Small intestine (tissue), 16 donors: ENCODE data around the gene FGD5. TPM values are rescaled to one million over a fixed set of nuclear protein-coding genes. Genes with fewer than 3 reads are reported as not detected.

Experiments used
- DNase-seq, 2 donors: peaks; one replicate each; pipeline versions ENCODE4 v3.0.0 to v3.0.0-alpha.2; 2013
- FAIRE-seq: peaks from 2 replicates; lab custom pipeline; 2012; peaks lifted over from hg19 to GRCh38; lab: Jason Lieb, UNC
- H3K27ac ChIP-seq, 3 donors: one replicate each; pipeline ENCODE4 v1.5.1; 2013; ENCODE audit warnings: low read length in 2 of 3, mild to moderate bottlenecking in 2 of 3, control low read depth in 1 of 3, inconsistent platforms in 1 of 3, low read depth in 1 of 3, moderate library complexity in 1 of 3
- H3K27me3 ChIP-seq, 3 donors: one replicate each; pipeline ENCODE4 v1.6.1; 2013; ENCODE audit warnings: low read length in 3 of 3, inconsistent platforms in 1 of 3; ENCODE audit not compliant: control insufficient read depth in 3 of 3, insufficient read depth in 3 of 3
- H3K36me3 ChIP-seq, 3 donors: one replicate each; pipeline ENCODE4 v1.6.1; 2013; ENCODE audit warnings: low read length in 3 of 3, inconsistent platforms in 1 of 3, low read depth in 1 of 3, mild to moderate bottlenecking in 1 of 3, moderate library complexity in 1 of 3; ENCODE audit not compliant: control insufficient read depth in 3 of 3, insufficient read depth in 2 of 3
- H3K4me1 ChIP-seq, 3 donors: one replicate each; pipeline ENCODE4 v1.6.1; 2013; ENCODE audit warnings: low read length in 2 of 3, inconsistent platforms in 1 of 3, low read depth in 1 of 3, mild to moderate bottlenecking in 1 of 3, moderate library complexity in 1 of 3; ENCODE audit not compliant: control insufficient read depth in 3 of 3, insufficient read depth in 2 of 3
- H3K4me3 ChIP-seq, 3 donors: one replicate each; pipeline ENCODE4 v1.5.1; 2013; ENCODE audit warnings: low read length in 3 of 3, control low read depth in 1 of 3, inconsistent platforms in 1 of 3, low read depth in 1 of 3, mild to moderate bottlenecking in 1 of 3, moderate library complexity in 1 of 3
- H3K9me3 ChIP-seq, 2 donors: one replicate each; pipeline ENCODE4 v1.6.1; 2013; ENCODE audit warnings: low read depth in 1 of 2, low read length in 1 of 2; ENCODE audit not compliant: control insufficient read depth in 2 of 2, insufficient read depth in 1 of 2
- WGBS, 3 donors: extraction: QIAGEN DNeasy Blood & Tissue Kit; methylation state at CpG; one replicate each; pipeline ENCODE4 v1.1.7; 2013; 5-methylcytosine and 5-hydroxymethylcytosine counted together
- long read RNA-seq, 10 donors: transcript quantifications; one replicate each; lab custom pipeline, GENCODE V29; 2026
- polyA plus RNA-seq, 4 donors: library from polyadenylated mRNA; stranded (reverse) in 3 of 4; unstranded in 1 of 4; fragments of 200-250 nt in 3 of 4; fragments of 120-200 nt in 1 of 4; gene quantifications; one replicate each; pipeline versions ENCODE4 v1.2.1 to v1.2.3, GENCODE V29; 2013
- donor health status: healthy with polysubstance abuse.
- donor health status: control.
- donor health status: control.
- donor health status: Bipolar disorder and iron deficiency.
- donor health status: healthy.

FGD5 gene
- 10 to 100 TPM in 1 of 4 donors, 1 to 10 TPM in 3; 3.1 to 16.1 (median 5.5) TPM for polyA plus RNA-seq
- long read RNA-seq, donor 1, result 0 reads
- long read RNA-seq, donor 2, result 0 reads
- long read RNA-seq, donor 3, result 0 reads
- long read RNA-seq, donor 4, result 0 reads
- long read RNA-seq, donor 5, full-length matches to known transcripts, result 2 of 2 reads
- long read RNA-seq, donor 5, partial matches to known transcripts, result 0 of 2 reads
- long read RNA-seq, donor 5, other reads (novel, unspliced or antisense), result 0 of 2 reads
- long read RNA-seq, donor 6, full-length matches to known transcripts, result 1 of 1 reads
- long read RNA-seq, donor 6, partial matches to known transcripts, result 0 of 1 reads
- long read RNA-seq, donor 6, other reads (novel, unspliced or antisense), result 0 of 1 reads
- long read RNA-seq, donor 7, result 0 reads
- long read RNA-seq, donor 8, partial matches to known transcripts, result 0 of 1 reads
- long read RNA-seq, donor 8, other reads (novel, unspliced or antisense), result 0 of 1 reads
- long read RNA-seq, donor 9, partial matches to known transcripts, result 0 of 1 reads
- long read RNA-seq, donor 9, other reads (novel, unspliced or antisense), result 0 of 1 reads
- long read RNA-seq, donor 10, full-length matches to known transcripts, result 3 of 77 reads
- long read RNA-seq, donor 10, partial matches to known transcripts, result 28 of 77 reads
- long read RNA-seq, donor 10, other reads (novel, unspliced or antisense), result 46 of 77 reads

GRCh38 chr3:14818804-14819500 lies at the start of gene FGD5:
Gene FGD5 (plus strand): TSS chr3:14818962. CDS start chr3:14819072, 110 bp downstream.
- FAIRE-seq (no peak), DNase-seq (no peak)
- no peak within 1 kb of the TSS for H3K27ac ChIP-seq
- H3K27me3 ChIP-seq, result peaks cover 0 to 26% (median 0%) of the 10 kb centered on the region in 3 donors
- no peak within 1 kb of the TSS for H3K4me3 ChIP-seq
- WGBS, 3 donors, result 82 to 88% (median 85%) methylated on average over 25 of the region's 25 CpGs
- peaks cover 0 to 11% (median 0%) of the 10 kb centered on the region in 3 donors for H3K36me3 ChIP-seq
- H3K9me3 ChIP-seq, result no peaks in the 10 kb centered on the region
- H3K4me1 ChIP-seq, result peaks cover 0 to 3% (median 3%) of the 10 kb centered on the region in 3 donors

DNA sequence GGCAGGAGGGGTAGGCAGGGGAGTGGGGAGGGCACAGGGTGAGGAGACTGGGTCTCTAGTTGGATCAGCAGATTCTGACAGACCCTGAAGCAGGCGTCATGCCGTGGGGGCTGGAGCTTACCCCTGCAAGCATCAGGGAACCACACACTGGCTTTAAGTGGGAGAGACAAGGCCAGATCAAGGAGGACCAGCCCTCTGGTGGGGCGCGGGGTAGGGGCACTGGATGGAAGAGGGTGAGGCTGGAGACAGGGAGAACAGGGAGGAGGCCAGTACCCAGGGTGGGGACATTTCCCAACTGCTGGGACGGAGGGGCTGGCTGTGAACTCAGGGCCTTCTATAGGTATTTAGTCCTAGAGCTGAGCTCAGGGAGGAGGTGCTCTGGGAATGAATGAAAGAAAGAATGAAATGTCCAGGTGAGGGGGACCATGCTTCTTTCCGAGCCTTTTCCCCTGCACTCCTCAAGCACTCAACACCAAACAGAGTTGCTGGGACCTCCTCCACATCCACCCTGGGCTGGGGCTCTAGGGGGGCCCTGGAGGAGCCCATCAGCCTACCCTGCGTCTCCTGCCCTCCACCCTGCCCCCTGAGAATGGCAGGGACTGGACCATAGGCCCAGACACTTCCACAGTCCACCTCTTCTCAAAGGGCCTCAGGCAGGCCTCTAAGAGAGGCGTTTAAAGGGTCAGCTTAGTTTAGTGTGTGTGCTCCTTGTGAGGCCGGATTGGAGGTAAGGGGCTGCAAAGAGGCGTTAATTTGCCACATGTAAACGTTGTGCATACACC lies 49.0 kb upstream of the FGD5 start:
- Histone ChIP-seq H3K27me3 (peaks cover 0 to 3% (median 0%) of the 10 kb centered on the region in 3 donors), H3K4me3 (no peak overlapping the region), H3K27ac (no peak overlapping the region), H3K9me3 (no peaks in the 10 kb centered on the region), H3K4me1 (no peaks in the 10 kb centered on the region), H3K36me3 (no peaks in the 10 kb centered on the region)
- DNase-seq (no peak), FAIRE-seq (no peak)
- WGBS, 3 donors, result 90 to 92% (median 90%) methylated on average over 11 of the region's 11 CpGs

- H3K9me3 ChIP-seq, result no peaks in the 10 kb centered on the region
- FAIRE-seq (no peak), DNase-seq (no peak)
- H3K27ac ChIP-seq, result no peak overlapping the region
- no peaks in the 10 kb centered on the region for H3K4me1 ChIP-seq
- no peak overlapping the region for H3K4me3 ChIP-seq
- WGBS, 3 donors, result 86 to 92% (median 88%) methylated on average over 7 of the region's 7 CpGs
- H3K27me3 ChIP-seq, result peaks cover 0 to 3% (median 0%) of the 10 kb centered on the region in 3 donors
- no peaks in the 10 kb centered on the region for H3K36me3 ChIP-seq
These were observed 48.2 kb upstream of the FGD5 start for GRCh38 chr3:14770591-14770990.

DNA sequence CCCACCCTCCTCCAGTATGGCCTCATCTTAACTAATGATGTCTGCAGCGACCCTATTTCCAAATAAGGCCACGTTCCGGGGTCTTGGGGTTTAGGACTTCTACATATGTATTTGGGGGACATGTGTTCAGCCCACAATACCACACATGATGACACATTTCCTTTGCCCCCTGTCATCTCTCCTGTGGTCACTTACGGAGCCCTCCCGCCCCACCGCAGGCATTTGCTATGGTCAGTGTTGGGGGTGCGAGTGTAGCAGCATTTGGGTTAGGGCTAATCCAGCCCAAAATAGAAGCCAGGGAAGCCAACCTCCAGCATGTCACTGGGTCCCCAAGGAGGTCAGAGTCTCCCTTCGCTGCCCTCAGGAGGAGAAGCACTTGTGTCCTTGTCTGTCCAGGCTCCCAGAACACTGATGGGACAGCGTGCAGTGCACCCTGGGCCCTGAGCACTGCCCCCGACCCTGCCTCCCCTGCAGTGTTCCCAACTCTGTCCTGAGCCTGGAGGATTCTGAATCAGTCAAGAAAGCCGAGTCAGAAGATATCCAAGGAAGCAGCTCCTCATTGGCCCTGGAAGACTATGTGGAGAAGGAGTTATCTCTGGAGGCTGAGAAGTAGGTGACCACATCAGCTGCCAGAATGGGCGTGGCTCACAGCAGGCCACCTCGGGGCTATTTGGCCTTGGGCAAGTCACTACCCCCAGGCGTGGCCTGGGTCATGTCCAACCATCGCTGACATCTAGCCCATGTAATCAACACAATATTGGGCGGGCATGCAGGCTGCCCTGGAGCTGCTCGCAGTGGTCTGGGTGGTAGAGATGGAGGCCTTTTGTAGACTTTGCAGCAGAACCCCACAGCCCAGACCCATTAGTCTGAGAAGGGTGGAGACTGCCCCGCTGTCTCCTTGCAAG lies 46.9 kb upstream of the FGD5 start:
- no peak for DNase-seq
- Histone ChIP-seq H3K4me3 (no peak overlapping the region), H3K27ac (no peak overlapping the region), H3K4me1 (no peaks in the 10 kb centered on the region), H3K27me3 (peaks cover 0 to 3% (median 0%) of the 10 kb centered on the region in 3 donors), H3K9me3 (no peaks in the 10 kb centered on the region), H3K36me3 (no peaks in the 10 kb centered on the region)
- no peak for FAIRE-seq
- WGBS, 3 donors, result 80 to 86% (median 82%) methylated on average over 18 of the region's 18 CpGs

- H3K9me3 ChIP-seq, result no peaks in the 10 kb centered on the region
- no peaks in the 10 kb centered on the region for H3K4me1 ChIP-seq
- WGBS, 3 donors, result 83 to 87% (median 85%) methylated on average over 16 of the region's 16 CpGs
- H3K27me3 ChIP-seq, result peaks cover 0 to 3% (median 0%) of the 10 kb centered on the region in 3 donors
- no peak for DNase-seq
- no peak for FAIRE-seq
- no peak overlapping the region for H3K4me3 ChIP-seq
- H3K27ac ChIP-seq, result no peak overlapping the region
- no peaks in the 10 kb centered on the region for H3K36me3 ChIP-seq
These were observed 46.1 kb upstream of the FGD5 start for GRCh38 chr3:14772533-14773138.

- no peak for FAIRE-seq
- Histone ChIP-seq H3K4me1 (no peaks in the 10 kb centered on the region), H3K27me3 (peaks cover 0 to 3% (median 0%) of the 10 kb centered on the region in 3 donors), H3K36me3 (no peaks in the 10 kb centered on the region), H3K4me3 (no peak overlapping the region), H3K27ac (no peak overlapping the region), H3K9me3 (no peaks in the 10 kb centered on the region)
- DNase-seq, result no peak
These were observed 45.5 kb upstream of the FGD5 start for GRCh38 chr3:14773281-14773680.

DNA sequence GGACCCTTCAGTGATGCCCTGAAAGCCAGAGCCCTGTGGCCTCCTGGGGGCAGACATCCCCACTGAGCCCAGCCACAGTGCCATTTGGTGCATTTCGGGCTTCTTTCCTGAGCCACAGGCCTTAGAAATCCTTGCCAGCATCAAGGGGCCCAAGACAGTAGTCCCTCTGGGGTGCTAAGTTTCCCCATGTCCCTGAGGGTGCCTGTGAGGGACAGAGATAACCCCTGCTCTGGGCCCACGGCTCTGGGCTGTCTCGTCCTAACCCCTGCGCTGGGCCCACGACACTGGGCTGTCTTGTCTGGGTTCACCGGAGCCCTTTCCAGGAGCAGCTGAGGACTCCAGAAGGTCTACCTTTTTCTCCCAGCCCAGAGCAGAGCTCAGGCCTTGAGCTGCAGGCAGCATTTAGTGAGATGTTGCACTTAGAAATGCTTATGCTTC lies 45.1 kb upstream of the FGD5 start:
- H3K36me3 ChIP-seq, result no peaks in the 10 kb centered on the region
- H3K27me3 ChIP-seq, result peaks cover 0 to 3% (median 0%) of the 10 kb centered on the region in 3 donors
- no peak overlapping the region for H3K27ac ChIP-seq
- H3K9me3 ChIP-seq, result no peaks in the 10 kb centered on the region
- H3K4me1 ChIP-seq, result no peaks in the 10 kb centered on the region
- FAIRE-seq (no peak), DNase-seq (no peak)
- 85 to 96% (median 89%) methylated on average over 6 of the region's 6 CpGs for WGBS, 3 donors
- H3K4me3 ChIP-seq, result no peak overlapping the region
